Lower leg skin (tissue), 3 donors: ENCODE data around the gene CRB2.

Experiments used
- POLR2A ChIP-seq, 2 donors: fragments of 450-650 bp; IDR thresholded peaks; one replicate each; pipeline ENCODE4 v1.6.1; 2016 to 2017; ENCODE audit warnings: antibody characterized with exemption in 2 of 2, mild to moderate bottlenecking in 1 of 2, moderate library complexity in 1 of 2
- TF ChIP-seq, protein P1 (sequence below), 3 donors: fragments of 450-650 bp; IDR thresholded peaks; one replicate each; pipeline ENCODE4 v1.5.1; 2016; ENCODE audit warnings: antibody characterized with exemption in 3 of 3, mild to moderate bottlenecking in 3 of 3, moderate library complexity in 2 of 3

DNA sequence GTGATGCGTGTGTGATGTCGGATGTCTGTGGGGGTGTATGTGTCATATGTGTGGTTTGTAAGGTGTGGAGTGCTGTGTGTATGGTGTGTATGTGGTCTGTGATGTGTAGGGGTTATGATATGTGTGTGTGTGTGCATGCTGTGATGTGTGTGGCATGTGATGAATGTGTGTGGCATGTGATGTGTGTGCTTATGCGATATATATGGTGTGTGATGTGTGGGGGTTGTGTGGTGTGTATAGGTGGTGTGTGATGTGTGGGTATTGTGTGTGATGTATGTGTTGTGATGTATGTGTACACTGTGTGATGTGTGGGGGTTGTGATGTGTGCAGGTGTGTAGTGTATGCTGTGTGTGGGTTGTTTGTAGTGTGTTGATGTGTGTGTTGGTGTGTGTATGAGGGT lies 9.2 kb upstream of the CRB2 start:
- TF ChIP-seq, protein P1, sequence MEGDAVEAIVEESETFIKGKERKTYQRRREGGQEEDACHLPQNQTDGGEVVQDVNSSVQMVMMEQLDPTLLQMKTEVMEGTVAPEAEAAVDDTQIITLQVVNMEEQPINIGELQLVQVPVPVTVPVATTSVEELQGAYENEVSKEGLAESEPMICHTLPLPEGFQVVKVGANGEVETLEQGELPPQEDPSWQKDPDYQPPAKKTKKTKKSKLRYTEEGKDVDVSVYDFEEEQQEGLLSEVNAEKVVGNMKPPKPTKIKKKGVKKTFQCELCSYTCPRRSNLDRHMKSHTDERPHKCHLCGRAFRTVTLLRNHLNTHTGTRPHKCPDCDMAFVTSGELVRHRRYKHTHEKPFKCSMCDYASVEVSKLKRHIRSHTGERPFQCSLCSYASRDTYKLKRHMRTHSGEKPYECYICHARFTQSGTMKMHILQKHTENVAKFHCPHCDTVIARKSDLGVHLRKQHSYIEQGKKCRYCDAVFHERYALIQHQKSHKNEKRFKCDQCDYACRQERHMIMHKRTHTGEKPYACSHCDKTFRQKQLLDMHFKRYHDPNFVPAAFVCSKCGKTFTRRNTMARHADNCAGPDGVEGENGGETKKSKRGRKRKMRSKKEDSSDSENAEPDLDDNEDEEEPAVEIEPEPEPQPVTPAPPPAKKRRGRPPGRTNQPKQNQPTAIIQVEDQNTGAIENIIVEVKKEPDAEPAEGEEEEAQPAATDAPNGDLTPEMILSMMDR (IDR thresholded peaks at IDR 0.05) = no peak
- TF ChIP-seq POLR2A (IDR thresholded peaks at IDR 0.05) = no peak
